Epithelial cell of esophagus (primary cell): ENCODE measurements around the gene LRP1-AS.
A peak's percentile ranks its signal among the peaks of the same experiment; 100 is the strongest.

Experiments
- DNase-seq: peaks from one replicate; pipeline ENCODE4 v3.0.0; 2010; ENCODE audit warnings: low read depth
- H3K4me3 ChIP-seq: 2 replicates; pipeline ENCODE4 v1.5.1; 2011; ENCODE audit warnings: mild to moderate bottlenecking, low read length, control low read depth
- CTCF ChIP-seq: IDR thresholded peaks from 2 replicates; pipeline ENCODE4 v1.5.1; 2011; ENCODE audit warnings: low read depth, mild to moderate bottlenecking, low read length, control low read depth, inconsistent platforms; ENCODE audit not compliant: insufficient read depth; ENCODE audit errors: missing control alignments

The LRP1-AS gene

DNA sequence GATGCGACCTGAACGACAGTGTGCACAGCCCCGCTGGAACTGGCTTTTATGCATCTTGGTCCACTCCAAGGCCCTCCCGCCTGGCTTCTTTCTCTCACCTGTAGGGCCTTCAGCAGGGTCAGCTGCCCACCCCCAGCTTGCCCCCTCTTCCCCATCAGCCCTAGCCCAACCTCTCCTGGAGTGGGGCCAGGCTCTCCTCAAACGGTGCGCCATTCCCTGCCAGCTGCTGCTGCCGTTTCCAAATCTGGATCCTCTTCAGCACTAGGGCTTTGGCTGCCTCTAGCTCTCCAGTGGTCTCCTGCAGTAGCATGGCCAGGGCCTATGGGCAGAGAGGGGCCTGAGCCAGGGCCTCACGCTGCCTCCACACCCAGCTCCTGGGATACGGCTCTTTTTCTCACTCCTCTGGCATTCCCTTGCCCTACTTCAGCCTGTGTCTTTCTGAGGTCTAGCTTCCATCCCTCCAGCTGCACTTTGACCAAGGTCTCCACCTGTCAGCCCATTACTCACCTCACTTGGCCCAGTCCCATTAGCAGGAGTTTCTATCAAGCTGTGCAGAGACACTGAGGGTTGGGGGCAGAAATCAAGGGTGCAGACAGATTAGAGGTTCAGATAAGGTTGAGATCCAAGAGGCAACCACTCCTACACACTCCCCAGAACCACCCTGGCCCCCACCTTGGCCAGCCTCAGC is 41.3 kb downstream of the LRP1-AS start:
- H3K4me3 ChIP-seq = no peak overlapping the region
- TF ChIP-seq CTCF = no peak
- no peak for DNase-seq

DNA sequence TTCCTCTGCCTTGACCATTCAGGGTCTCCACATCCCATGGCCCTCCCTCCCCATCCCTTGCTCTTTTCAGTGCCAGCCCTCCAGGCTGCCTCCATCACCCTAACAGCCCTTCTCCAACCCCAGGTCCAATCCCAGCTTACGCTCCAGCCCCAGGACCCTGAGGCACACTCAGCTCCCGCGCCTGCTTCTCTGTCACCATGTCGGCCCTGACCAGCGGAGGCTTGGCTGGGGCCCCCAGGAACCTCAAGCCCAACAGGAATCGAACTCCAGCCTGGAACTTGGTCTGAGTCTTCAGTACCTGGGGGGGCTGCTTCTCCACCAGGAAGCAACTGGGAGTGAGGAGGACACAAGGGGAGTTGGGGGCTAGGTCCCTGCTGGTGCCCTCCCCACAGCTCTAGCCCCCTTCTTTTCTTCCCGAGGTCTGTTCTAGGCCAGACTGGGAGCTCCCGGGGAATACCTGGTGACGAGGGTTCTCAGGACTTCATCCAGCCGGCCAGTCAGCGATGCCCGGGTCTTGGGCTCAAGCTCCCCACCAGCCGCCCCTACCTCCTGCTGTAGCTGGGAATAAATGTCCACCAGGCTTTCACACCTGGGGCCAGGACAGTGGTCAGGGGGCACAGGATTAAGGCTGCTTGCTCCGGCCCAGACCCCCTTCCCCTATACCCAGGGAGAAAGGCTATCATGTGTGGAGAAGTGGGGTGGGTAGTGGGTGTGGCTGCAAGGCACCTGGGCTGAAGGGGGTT is 42.2 kb downstream of the LRP1-AS start:
- no peak for TF ChIP-seq CTCF
- H3K4me3 ChIP-seq = no peak overlapping the region
- DNase-seq = no peak

GRCh38 chr12:57104292-57104910 is 43.0 kb downstream of the LRP1-AS start:
- no peak overlapping the region for H3K4me3 ChIP-seq
- DNase-seq = no peak
- TF ChIP-seq CTCF = no peak

DNA sequence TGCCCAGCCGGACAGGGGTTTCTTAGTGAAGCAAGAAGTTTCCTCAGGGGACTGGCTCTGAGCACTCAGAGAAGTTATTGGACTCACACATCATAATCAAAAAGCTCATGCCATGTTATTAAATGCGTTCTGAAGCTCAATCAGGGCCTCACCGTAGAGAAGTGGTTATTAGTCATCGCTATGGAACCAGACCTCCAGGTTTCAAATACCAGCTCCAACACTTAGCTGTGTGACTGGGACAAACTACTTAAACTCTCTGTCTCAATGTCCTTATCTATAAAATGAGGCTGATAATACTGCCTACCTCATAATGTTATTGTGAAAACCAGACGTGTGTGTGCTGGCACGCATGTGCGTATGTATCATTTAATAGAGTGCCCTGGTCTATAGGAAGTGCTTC is 43.6 kb downstream of the LRP1-AS start:
- H3K4me3 ChIP-seq = no peak overlapping the region
- TF ChIP-seq CTCF = no peak
- DNase-seq = no peak

DNA sequence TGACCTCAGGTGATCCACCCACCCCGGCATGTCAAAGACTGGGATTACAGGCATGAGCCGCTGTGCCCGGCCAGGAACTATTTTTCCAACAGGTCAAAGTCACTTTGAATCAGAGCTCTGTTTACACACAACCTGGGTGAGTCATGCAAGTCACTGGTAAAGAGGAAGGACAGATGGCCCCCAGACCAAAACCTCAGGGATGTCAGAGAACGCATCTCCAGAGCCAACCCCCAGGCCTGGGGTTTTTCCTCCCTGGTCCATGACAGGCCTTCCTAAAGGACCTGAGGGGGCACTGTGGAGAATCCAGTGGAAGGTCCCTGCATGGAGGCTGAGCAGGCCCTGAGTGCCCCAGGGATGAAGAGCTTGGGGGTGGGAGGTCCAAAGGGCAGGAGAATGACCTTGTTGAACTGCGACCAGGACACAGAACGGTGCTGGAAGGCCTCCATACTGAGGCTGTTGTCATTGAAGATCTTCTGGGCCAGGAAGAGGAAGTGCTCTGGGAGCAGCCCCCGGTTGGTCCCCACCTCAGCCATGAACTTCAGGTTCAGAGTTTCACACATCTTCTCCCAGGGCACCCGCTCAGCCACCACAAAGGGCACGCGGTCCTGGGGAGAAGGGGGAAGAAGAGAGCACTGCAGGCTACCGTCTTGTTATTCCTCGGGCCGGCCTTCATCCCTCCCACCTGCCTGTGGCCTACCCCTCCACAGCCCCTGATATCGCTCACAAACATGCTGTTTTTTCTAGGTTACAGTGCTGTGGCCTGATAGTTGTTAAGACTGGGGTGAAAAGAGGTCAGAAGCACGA is 45.3 kb downstream of the LRP1-AS start:
- peak; percentile 37 for DNase-seq
- no peak for TF ChIP-seq CTCF
- H3K4me3 ChIP-seq = no peak overlapping the region

GRCh38 chr12:57099766-57100165 is 47.7 kb downstream of the LRP1-AS start:
- H3K4me3 ChIP-seq = no peak overlapping the region
- no peak for TF ChIP-seq CTCF
- no peak for DNase-seq
